Activated naive CD8-positive, alpha-beta T cell treated with anti-CD3 and anti-CD28 coated beads, Interleukin-2, amount 50 U/mL, for 24 hours (primary cell): ENCODE data around the gene BSDC1.
A peak's percentile ranks its signal among the peaks of the same experiment; 100 is the strongest.

ENCODE experiments used
- ATAC-seq: fragments of 150-1000 bp; cut with Tn5 transposase; one replicate; pipeline ENCODE4 v1.10.0; 2021
- DNase-seq: peaks from one replicate; pipeline ENCODE4 v3.0.0; 2021
- H3K27ac Mint-ChIP-seq: one replicate; pipeline ENCODE4 v1.8.0; 2021; ENCODE audit warnings: mild to moderate bottlenecking, mixed read lengths
- H3K27me3 Mint-ChIP-seq: one replicate; pipeline ENCODE4 v1.8.0; 2021; ENCODE audit warnings: mixed read lengths
- H3K36me3 Mint-ChIP-seq: one replicate; pipeline ENCODE4 v1.8.0; 2021; ENCODE audit warnings: low read depth, mixed read lengths
- H3K4me1 Mint-ChIP-seq: one replicate; pipeline ENCODE4 v1.8.0; 2021; ENCODE audit warnings: mixed read lengths
- H3K4me3 Mint-ChIP-seq: one replicate; pipeline ENCODE4 v1.8.0; 2021; ENCODE audit warnings: mild to moderate bottlenecking, moderate library complexity, mixed read lengths
- H3K9me3 Mint-ChIP-seq: one replicate; pipeline ENCODE4 v1.8.0; 2021; ENCODE audit warnings: mixed read lengths

The BSDC1 gene

GRCh38 chr1:32331549-32331948 is 62.7 kb downstream of the BSDC1 start:
- no peaks in the 10 kb centered on the region for H3K9me3 Mint-ChIP-seq
- H3K27ac Mint-ChIP-seq: peak overlapping the region; percentile 5
- ATAC-seq (no peak), DNase-seq (no peak)
- peaks cover 35% of the 10 kb centered on the region for H3K36me3 Mint-ChIP-seq
- H3K4me1 Mint-ChIP-seq: peaks cover 24% of the 10 kb centered on the region
- H3K27me3 Mint-ChIP-seq: no peaks in the 10 kb centered on the region
- no peak overlapping the region for H3K4me3 Mint-ChIP-seq

- no peaks in the 10 kb centered on the region for H3K9me3 Mint-ChIP-seq
- DNase-seq (no peak), ATAC-seq (no peak)
- H3K27ac Mint-ChIP-seq: no peak overlapping the region
- H3K27me3 Mint-ChIP-seq: no peaks in the 10 kb centered on the region
- no peak overlapping the region for H3K4me3 Mint-ChIP-seq
- H3K36me3 Mint-ChIP-seq: peaks cover 38% of the 10 kb centered on the region
- peaks cover 22% of the 10 kb centered on the region for H3K4me1 Mint-ChIP-seq
Measured at GRCh38 chr1:32330558-32331151, 63.6 kb downstream of the BSDC1 start.

- DNase-seq (no peak), ATAC-seq (no peak)
- Mint-ChIP-seq H3K9me3 (no peaks in the 10 kb centered on the region), H3K4me3 (no peak overlapping the region), H3K27ac (no peak overlapping the region), H3K4me1 (peaks cover 21% of the 10 kb centered on the region), H3K27me3 (no peaks in the 10 kb centered on the region), H3K36me3 (peaks cover 43% of the 10 kb centered on the region)
Measured at GRCh38 chr1:32329931-32330466, 64.2 kb downstream of the BSDC1 start.

- ATAC-seq (no peak), DNase-seq (no peak)
- H3K4me3 Mint-ChIP-seq: no peak overlapping the region
- peaks cover 21% of the 10 kb centered on the region for H3K4me1 Mint-ChIP-seq
- H3K9me3 Mint-ChIP-seq: no peaks in the 10 kb centered on the region
- peaks cover 48% of the 10 kb centered on the region for H3K36me3 Mint-ChIP-seq
- no peaks in the 10 kb centered on the region for H3K27me3 Mint-ChIP-seq
- H3K27ac Mint-ChIP-seq: no peak overlapping the region
Measured at GRCh38 chr1:32327204-32327603, 67.0 kb downstream of the BSDC1 start.

- H3K27ac Mint-ChIP-seq: peak overlapping the region; percentile 82
- ATAC-seq: peak; percentile 35
- H3K9me3 Mint-ChIP-seq: no peaks in the 10 kb centered on the region
- H3K4me3 Mint-ChIP-seq: no peak overlapping the region
- DNase-seq: no peak
- peaks cover 36% of the 10 kb centered on the region for H3K4me1 Mint-ChIP-seq
- no peaks in the 10 kb centered on the region for H3K27me3 Mint-ChIP-seq
- H3K36me3 Mint-ChIP-seq: peaks cover 36% of the 10 kb centered on the region
Measured at GRCh38 chr1:32321712-32322291, 72.4 kb downstream of the BSDC1 start.

- Mint-ChIP-seq H3K4me3 (no peak overlapping the region), H3K27me3 (no peaks in the 10 kb centered on the region), H3K9me3 (no peaks in the 10 kb centered on the region), H3K27ac (no peak overlapping the region), H3K4me1 (peaks cover 36% of the 10 kb centered on the region), H3K36me3 (peaks cover 30% of the 10 kb centered on the region)
- DNase-seq (no peak), ATAC-seq (no peak)
Measured at GRCh38 chr1:32318127-32318869, 75.9 kb downstream of the BSDC1 start.

GRCh38 chr1:32316903-32317277 is 77.4 kb downstream of the BSDC1 start:
- peaks cover 30% of the 10 kb centered on the region for H3K4me1 Mint-ChIP-seq
- H3K9me3 Mint-ChIP-seq: no peaks in the 10 kb centered on the region
- ATAC-seq (no peak), DNase-seq (no peak)
- H3K27ac Mint-ChIP-seq: peak overlapping the region; percentile 61
- H3K27me3 Mint-ChIP-seq: no peaks in the 10 kb centered on the region
- peaks cover 24% of the 10 kb centered on the region for H3K36me3 Mint-ChIP-seq
- H3K4me3 Mint-ChIP-seq: no peak overlapping the region
